GM18498 (cell line): ENCODE results near the gene SMIM44.
"Not testable (repeated sequence)": the region's sequence is repeated elsewhere in the genome, so short reads cannot be mapped to it uniquely, and the experiment has no call there.

Experiments used
- ATAC-seq: cut with Tn5 transposase; IDR thresholded peaks from one replicate; pipeline ENCODE4 v1.9.1; 2021; ENCODE audit warnings: mild to moderate bottlenecking, moderate library complexity; ENCODE audit not compliant: unreplicated experiment

The SMIM44 gene

DNA sequence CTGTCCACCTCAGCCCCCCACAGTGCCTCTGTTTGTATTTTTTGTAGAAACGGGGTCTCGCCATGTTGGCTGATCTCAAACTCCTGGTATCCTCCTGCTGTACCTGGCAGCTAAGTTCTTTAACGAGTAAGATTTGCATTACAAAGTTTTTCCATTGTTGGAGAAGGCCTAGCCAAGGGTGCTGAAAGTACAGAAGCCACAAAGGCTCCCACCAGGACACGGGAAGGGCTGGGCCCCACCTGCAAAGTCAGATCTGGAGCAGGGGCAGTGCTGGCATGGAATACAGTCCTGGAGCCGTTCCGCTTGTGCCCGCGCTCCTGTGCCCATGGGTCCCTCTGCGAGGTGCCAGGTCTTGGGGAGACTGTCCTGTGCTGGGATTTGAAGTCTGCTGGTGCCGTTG is 35.0 kb upstream of the SMIM44 start:
- no peak for ATAC-seq

DNA sequence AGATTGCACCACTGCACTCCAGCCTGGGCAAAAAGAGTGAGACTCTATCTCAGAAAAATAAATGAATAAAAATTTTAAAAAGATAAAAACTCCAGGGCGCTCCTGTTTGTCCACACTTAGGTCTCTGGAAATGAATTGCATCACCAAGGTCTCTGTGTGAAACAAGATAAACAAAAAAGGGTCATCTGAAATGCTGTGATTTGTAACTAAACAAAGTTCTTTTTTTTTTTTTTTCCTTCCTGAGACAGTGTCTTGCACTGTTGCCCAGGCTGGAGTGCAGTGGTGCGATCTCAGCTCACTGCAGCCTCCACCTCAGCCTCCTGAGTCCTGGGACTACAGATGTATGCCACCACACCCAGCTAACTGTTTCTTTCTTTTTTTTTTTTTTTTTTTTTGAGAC is 34.4 kb upstream of the SMIM44 start:
- ATAC-seq = no peak

- ATAC-seq = no peak
These were observed 33.5 kb upstream of the SMIM44 start for GRCh38 chr19:3516675-3517207.

DNA sequence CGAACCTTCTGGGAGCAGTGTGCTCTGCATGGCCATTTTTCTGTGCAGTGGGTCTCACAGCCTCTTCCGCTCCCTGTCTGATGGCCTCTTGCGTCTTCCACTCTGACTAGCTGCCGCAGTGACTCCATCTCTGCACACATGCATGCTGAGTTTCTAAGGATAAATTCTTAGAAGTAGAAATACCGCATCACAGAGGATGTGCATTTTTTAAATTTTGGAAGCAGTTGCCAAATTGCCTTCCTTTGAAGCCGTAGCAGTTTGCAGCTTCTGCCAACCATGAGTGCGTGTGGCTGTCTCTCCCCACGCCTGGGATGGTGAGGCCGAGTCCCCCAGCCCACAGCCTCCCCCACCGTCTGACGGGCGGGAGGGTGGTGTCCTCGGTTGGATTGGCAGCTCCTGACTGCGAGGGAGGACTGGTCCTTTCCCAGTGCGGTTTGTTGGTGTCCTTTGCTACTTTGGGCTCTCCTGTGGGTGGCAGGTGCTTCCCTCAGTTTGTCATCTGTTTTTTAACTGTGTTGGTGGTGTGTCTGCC is 32.7 kb upstream of the SMIM44 start:
- no peak for ATAC-seq

DNA sequence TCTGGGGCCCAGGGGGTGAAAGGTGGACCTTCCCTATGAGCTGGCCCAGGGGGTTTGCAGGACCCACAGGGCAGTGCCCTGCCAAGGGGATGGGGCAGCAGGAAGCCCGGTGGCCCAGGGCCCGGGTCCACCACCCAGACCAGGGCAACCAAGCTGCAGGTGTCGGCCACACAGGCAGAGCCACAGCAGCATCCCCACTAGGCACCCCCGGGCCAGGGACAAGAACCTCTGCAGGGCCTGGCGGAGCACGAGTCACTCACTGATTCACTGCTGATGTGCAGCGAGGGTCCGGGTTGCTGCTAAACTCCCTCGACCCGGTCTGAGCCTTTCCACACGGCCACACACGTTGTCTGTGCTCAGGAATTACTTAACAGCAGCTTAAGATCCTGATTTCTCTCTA is 31.7 kb upstream of the SMIM44 start:
- ATAC-seq = no peak

GRCh38 chr19:3513229-3514140 is 30.2 kb upstream of the SMIM44 start:
- ATAC-seq = no peak

DNA sequence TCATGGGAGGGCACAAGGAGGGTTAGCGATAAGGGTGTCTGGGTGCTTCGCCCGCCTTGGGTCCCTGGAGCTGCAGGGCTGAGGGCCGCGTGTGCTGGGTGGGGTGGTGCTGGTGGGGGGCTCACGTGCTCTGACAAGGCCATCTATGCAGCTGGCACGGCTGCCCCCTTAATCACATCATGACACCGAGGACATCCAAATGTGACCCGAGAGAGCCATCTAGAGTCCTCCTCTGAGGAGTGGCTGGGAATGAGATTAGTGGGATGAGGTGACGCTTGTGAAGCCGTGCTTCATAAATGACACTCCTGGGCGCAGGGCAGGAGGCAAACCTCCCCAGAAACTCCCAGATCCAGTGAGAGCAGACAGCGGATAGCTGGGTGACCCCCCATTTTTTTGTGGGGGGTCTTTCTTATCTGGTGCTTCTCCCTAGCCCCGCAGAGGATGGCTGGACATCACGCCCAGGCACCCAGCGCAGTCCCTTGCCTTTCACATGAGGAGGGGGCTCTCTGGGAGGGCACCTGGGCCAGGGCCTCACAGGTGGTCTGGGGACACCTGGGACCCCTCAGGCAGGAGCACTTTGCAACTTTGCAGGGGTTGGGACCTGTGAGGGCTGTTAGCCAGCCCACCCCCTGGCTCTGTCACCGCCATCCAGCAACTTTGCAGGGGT is 29.5 kb upstream of the SMIM44 start:
- no peak for ATAC-seq

- no peak for ATAC-seq
These were observed 28.4 kb upstream of the SMIM44 start for GRCh38 chr19:3511506-3512251.

DNA sequence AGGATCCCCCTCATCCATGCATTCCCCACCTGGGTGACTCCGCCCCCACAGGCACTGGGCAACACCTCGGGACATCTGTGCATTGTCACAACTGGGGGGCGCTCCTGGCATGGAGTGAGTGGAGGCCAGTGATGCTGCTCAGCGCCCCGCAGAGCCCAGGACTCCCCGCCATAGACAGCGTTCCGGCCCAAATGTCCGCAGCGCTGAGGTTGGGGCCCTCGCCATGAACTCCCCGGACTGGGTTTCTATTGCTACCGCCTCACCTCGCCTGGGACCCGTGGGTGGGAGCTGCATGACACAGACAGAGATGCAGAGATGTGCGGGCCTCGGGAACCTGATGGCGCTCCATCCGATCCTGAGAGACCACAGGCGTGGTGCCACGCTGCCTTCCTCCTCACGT is 27.5 kb upstream of the SMIM44 start:
- ATAC-seq = no peak

DNA sequence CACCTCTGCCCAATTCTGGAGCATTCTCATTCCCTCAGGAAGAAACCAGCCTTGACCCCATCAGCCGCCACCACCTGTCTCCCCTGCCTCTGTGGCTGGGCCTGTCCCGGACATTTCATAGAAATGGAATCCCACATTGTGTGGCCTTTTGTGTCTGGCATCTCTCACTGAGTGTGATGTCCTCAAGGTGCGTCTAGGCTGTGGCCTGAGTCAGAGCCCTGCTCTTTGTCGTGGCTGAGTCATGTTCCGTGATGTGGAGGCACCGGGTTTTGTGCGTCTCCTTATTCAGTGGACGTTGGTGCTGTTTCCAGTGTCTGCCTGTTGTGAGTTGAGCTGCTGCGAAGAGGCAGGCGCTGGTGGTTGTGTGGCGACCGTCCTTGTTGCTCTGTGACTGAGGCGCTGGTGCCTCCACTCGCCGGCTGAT is 26.3 kb upstream of the SMIM44 start:
- no peak for ATAC-seq

GRCh38 chr19:3508771-3509535 is 25.7 kb upstream of the SMIM44 start:
- ATAC-seq = no peak

- ATAC-seq = not testable (repeated sequence)
These were observed 24.9 kb upstream of the SMIM44 start for GRCh38 chr19:3508121-3508661.

DNA sequence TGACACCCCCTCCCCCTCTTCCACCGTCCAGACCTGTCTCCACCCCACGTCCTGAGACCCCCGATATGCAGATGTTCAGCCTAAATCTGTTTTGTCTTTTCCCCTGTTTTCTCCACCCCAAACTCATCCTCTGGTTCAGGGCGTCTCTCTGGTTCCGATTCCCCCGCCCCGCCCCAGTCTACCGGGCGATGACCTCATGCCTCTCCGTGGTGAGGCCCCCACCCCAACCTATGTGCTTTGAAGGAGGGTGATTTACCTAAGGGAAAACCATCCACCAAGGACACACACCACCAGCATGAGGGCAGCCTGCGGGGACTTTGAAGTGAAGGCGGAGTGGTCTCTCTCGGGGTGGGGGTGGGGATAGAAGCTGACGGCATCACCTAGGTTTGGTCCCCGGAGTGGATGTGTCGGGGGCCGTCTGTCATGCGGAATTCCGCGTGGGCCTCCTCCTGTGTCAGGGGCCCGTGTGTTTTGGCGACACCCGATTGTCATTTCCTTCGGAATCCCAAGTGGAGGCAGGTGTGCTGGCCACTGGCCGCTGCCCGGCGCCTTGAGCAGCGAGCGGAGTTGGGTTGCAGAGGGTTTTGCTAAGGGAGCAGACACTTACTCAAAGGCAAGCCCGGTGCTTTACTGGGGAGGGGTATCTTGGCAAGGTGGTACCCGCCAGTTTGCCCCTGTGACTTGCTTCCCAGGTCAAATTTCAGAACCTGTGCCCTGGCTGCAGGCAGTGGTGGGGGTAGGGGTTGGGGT is 24.3 kb upstream of the SMIM44 start:
- no peak for ATAC-seq

- no peak for ATAC-seq
These were observed 23.4 kb upstream of the SMIM44 start for GRCh38 chr19:3506384-3507340.

GRCh38 chr19:3505598-3506383 is 22.6 kb upstream of the SMIM44 start, which contains the start of gene FZR1:
TSS of gene FZR1 (plus strand) at chr19:3506311. CDS start at chr19:3522990, 16,679 bp downstream.
- ATAC-seq = peak; percentile 89

GRCh38 chr19:3504735-3505134 is 21.5 kb upstream of the SMIM44 start:
- ATAC-seq = no peak

- no peak for ATAC-seq
These were observed 19.9 kb upstream of the SMIM44 start for GRCh38 chr19:3503036-3503572.
